ENCODE measurements around the gene ARL15.
"Not testable (repeated sequence)": the region's sequence is repeated elsewhere in the genome, so short reads cannot be mapped to it uniquely, and the experiment has no call there.

The ARL15 gene

GRCh38 chr5:53879708-53880323, 430.6 kb downstream of the ARL15 start:
- Mint-ChIP-seq H3K27me3 (no peaks in the 10 kb centered on the region), H3K4me1 (ENCODE audit: low read depth) (peaks cover 2% of the 10 kb centered on the region), H3K27ac (no peak overlapping the region), H3K4me3 (no peak overlapping the region), H3K9me3 (ENCODE audit: low read depth) (peaks cover 3% of the 10 kb centered on the region), H3K36me3 (no peaks in the 10 kb centered on the region)

DNA sequence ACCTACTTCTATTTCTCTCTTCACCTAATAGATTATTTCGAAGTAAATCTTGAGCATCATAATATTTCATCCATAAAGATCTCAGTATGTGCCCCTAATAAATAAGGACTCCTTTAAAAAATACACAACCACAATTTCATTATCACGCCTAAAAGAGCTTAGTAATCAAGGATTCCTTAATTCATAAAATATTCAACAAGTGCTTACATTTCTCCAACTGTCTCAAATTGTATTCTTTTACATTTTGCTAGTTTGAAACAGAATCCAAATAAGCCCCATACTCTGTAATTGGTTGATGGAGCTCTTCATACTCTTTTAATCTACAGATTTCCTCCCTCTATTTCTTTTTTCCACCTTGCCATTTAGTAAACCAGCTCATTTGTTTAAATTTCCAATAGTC, 432.4 kb downstream of the ARL15 start:
- Mint-ChIP-seq H3K27ac (no peak overlapping the region), H3K4me1 (ENCODE audit: low read depth) (no peaks in the 10 kb centered on the region), H3K9me3 (ENCODE audit: low read depth) (peaks cover 3% of the 10 kb centered on the region), H3K4me3 (no peak overlapping the region), H3K27me3 (no peaks in the 10 kb centered on the region), H3K36me3 (no peaks in the 10 kb centered on the region)

GRCh38 chr5:53877243-53877642, 433.1 kb downstream of the ARL15 start:
- Mint-ChIP-seq H3K4me3 (no peak overlapping the region), H3K27ac (no peak overlapping the region), H3K4me1 (ENCODE audit: low read depth) (no peaks in the 10 kb centered on the region), H3K9me3 (ENCODE audit: low read depth) (peaks cover 3% of the 10 kb centered on the region), H3K27me3 (no peaks in the 10 kb centered on the region), H3K36me3 (no peaks in the 10 kb centered on the region)

GRCh38 chr5:53874409-53874808, 436.0 kb downstream of the ARL15 start:
- H3K9me3 Mint-ChIP-seq (ENCODE audit: low read depth), result peaks cover 3% of the 10 kb centered on the region
- H3K27ac Mint-ChIP-seq, result no peak overlapping the region
- H3K4me1 Mint-ChIP-seq (ENCODE audit: low read depth), result no peaks in the 10 kb centered on the region
- no peaks in the 10 kb centered on the region for H3K36me3 Mint-ChIP-seq
- H3K27me3 Mint-ChIP-seq, result peaks cover 1% of the 10 kb centered on the region
- no peak overlapping the region for H3K4me3 Mint-ChIP-seq

DNA sequence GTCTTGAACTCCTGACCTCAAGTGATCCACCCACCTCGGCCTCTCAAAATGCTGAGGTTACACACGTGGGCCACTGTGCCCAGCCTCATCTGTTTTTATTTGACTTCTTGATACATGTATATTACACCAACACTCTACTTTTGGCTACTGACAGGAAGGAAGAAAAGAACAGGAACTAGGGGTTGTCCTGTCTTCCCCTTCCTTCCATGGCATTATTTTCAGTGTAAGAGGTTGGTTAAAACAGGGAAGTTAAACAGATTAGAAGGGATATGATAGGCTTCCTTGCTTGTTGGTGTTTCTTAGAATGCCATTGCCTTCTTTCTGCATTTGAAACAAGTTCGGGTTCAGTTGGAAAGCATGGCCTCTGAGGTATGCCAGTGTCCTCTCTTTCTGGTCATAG, 437.1 kb downstream of the ARL15 start:
- Mint-ChIP-seq H3K27ac (no peak overlapping the region), H3K36me3 (no peaks in the 10 kb centered on the region), H3K27me3 (peaks cover 3% of the 10 kb centered on the region), H3K9me3 (ENCODE audit: low read depth) (peaks cover 3% of the 10 kb centered on the region), H3K4me3 (no peak overlapping the region), H3K4me1 (ENCODE audit: low read depth) (no peaks in the 10 kb centered on the region)

DNA sequence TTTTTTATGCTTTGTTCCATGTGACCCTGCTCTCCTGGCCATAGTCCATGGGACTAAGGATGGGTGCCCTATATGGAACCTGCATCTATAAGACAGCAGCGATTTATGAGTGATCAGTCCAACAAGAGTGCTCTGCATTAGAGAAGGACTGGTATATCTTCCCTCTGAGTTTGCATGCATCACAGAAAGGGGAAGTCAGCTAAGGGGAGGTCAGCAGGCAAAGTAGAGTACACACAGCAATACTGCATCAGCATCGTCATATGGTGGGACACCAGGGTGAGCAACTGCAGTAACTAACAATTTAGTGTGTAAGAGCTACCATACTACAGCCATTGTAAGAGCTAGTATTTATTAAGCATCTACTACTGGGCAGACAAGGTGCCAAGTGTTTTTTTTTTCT, 438.6 kb downstream of the ARL15 start:
- Mint-ChIP-seq H3K27me3 (peaks cover 4% of the 10 kb centered on the region), H3K36me3 (no peaks in the 10 kb centered on the region), H3K27ac (no peak overlapping the region)

GRCh38 chr5:53871050-53871449, 439.3 kb downstream of the ARL15 start:
- no peaks in the 10 kb centered on the region for H3K4me1 Mint-ChIP-seq (ENCODE audit: low read depth)
- H3K36me3 Mint-ChIP-seq, result no peaks in the 10 kb centered on the region
- H3K27ac Mint-ChIP-seq, result no peak overlapping the region
- no peak overlapping the region for H3K4me3 Mint-ChIP-seq
- H3K27me3 Mint-ChIP-seq, result peaks cover 6% of the 10 kb centered on the region
- peaks cover 3% of the 10 kb centered on the region for H3K9me3 Mint-ChIP-seq (ENCODE audit: low read depth)

More for the DNA sequence above, 438.6 kb downstream of the ARL15 start:
- Mint-ChIP-seq H3K4me1 (ENCODE audit: low read depth) (no peaks in the 10 kb centered on the region), H3K4me3 (no peak overlapping the region), H3K9me3 (ENCODE audit: low read depth) (peaks cover 3% of the 10 kb centered on the region)

DNA sequence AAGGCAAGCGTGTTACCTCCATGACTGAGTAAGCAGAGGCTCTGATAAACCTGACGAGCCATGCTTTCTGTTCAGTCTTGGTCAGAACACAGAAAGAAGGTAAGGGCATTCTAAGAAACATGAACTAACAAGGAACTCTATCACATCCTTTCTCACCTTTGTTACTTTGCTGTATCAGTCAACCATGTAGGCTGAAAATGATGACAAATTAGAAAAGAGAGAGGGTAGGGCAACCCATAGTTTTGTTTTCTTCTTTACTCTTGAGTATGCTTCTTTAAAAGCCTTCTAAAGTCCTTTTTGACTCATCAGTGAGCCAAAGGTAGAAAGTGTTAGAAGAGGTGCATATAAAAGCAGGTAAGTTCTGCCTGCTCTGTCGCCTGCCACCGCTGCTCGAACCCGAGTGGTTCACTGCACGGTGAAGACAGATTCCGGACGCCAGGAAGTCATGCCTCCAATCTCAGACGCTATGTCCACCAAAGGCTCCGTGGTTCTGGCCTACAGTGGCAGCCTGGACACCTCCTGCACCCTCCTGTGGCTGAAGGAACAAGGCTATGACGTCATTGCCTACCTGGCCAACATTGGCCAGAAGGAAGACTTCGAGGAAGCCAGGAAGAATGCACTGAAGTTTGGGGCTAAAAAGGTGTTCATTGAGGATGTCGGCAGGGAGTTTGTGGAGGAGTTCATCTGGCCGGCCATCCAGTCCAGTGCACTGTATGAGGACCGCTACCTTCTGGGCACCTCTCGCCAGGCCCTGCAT, 451.5 kb downstream of the ARL15 start:
- no peaks in the 10 kb centered on the region for H3K4me1 Mint-ChIP-seq (ENCODE audit: low read depth)
- H3K27me3 Mint-ChIP-seq, result peaks cover 4% of the 10 kb centered on the region
- no peaks in the 10 kb centered on the region for H3K36me3 Mint-ChIP-seq
- no peak overlapping the region for H3K27ac Mint-ChIP-seq
- H3K4me3 Mint-ChIP-seq, result no peak overlapping the region
- H3K9me3 Mint-ChIP-seq (ENCODE audit: low read depth), result peaks cover 8% of the 10 kb centered on the region

- no peaks in the 10 kb centered on the region for H3K36me3 Mint-ChIP-seq
- peaks cover 8% of the 10 kb centered on the region for H3K9me3 Mint-ChIP-seq (ENCODE audit: low read depth)
- H3K27me3 Mint-ChIP-seq, result peaks cover 5% of the 10 kb centered on the region
- no peak overlapping the region for H3K4me3 Mint-ChIP-seq
- H3K4me1 Mint-ChIP-seq (ENCODE audit: low read depth), result no peaks in the 10 kb centered on the region
- H3K27ac Mint-ChIP-seq, result no peak overlapping the region
These were observed 453.9 kb downstream of the ARL15 start for GRCh38 chr5:53856506-53856905.

DNA sequence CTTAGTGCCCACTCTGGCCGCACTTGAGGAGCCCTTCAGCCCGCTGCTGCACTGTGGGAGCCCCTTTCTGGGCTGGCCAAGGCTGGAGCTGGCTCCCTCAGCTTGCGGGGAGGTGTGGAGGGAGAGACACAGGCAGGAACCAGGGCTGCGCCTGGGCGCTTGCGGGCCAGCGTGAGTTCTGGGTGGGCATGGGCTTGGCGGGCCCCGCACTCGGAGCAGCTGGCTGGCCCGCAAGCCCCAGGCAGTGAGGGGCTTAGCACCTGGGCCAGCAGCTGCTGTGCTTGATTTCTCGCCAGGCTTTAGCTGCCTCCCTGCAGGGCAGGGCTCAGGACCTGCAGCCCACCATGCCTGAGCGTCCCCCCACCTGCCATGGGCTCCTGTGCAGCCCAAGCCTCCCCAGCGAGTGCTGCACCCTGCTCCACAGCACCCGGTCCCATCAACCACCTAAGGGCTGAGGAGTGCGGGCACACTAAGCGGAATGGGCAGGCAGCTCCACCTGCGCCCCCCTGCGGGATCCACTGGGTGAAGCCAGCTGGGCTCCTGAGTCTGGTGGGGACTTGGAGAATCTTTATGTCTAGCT, 473.4 kb downstream of the ARL15 start:
- H3K9me3 Mint-ChIP-seq (ENCODE audit: low read depth), result peaks cover 15% of the 10 kb centered on the region
- not testable (repeated sequence) for H3K27me3 Mint-ChIP-seq; H3K36me3 Mint-ChIP-seq; H3K4me3 Mint-ChIP-seq; H3K4me1 Mint-ChIP-seq (ENCODE audit: low read depth); H3K27ac Mint-ChIP-seq

DNA sequence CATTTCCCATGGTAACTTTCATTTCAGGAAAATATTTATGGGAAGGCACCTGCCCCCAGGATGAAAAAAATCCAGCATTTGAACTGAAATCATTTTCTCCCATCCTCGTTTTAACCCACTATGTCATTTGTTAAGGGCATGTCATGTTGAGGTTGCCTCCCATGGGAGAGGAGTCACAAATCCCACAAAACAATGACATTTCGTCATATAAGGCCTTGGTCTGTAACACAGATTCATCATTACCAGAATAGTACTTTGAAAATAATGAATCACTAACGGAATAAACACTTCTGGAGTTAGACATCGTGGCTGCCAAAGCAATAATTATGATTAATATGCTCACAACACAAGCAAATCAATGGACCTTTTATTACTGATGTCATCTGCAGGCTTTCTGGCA, 475.9 kb downstream of the ARL15 start:
- Mint-ChIP-seq H3K36me3 (no peaks in the 10 kb centered on the region), H3K9me3 (ENCODE audit: low read depth) (no peaks in the 10 kb centered on the region), H3K4me1 (ENCODE audit: low read depth) (no peaks in the 10 kb centered on the region), H3K4me3 (no peak overlapping the region), H3K27ac (no peak overlapping the region), H3K27me3 (no peaks in the 10 kb centered on the region)
